IPS-20b (cell line): ENCODE data around the gene TMEM198.

Experiments
- H3K27ac ChIP-seq: one replicate; pipeline ENCODE4 v1.5.1; 2013; ENCODE audit warnings: low read length
- H3K27me3 ChIP-seq: 2 replicates; pipeline ENCODE4 v1.6.1; 2013; ENCODE audit warnings: mild to moderate bottlenecking, low read length, inconsistent platforms; ENCODE audit not compliant: insufficient read depth
- H3K36me3 ChIP-seq: 2 replicates; pipeline ENCODE4 v1.6.1; 2013; ENCODE audit warnings: low read depth, mild to moderate bottlenecking, inconsistent platforms, low read length, moderate library complexity; ENCODE audit not compliant: insufficient read depth
- H3K4me1 ChIP-seq: 2 replicates; pipeline ENCODE4 v1.6.1; 2013; ENCODE audit warnings: mild to moderate bottlenecking, control low read depth, inconsistent platforms, low read length, moderate library complexity; ENCODE audit not compliant: insufficient read depth
- H3K4me3 ChIP-seq: 2 replicates; pipeline ENCODE4 v1.5.1; 2013; ENCODE audit warnings: mild to moderate bottlenecking, low read length, inconsistent platforms
- H3K9ac ChIP-seq: 2 replicates; pipeline ENCODE4 v1.6.1; 2013; ENCODE audit warnings: low read depth, mild to moderate bottlenecking, inconsistent platforms, low read length, moderate library complexity
- H3K9me3 ChIP-seq: 2 replicates; pipeline ENCODE4 v1.6.1; 2013; ENCODE audit warnings: mild to moderate bottlenecking, low read depth, low read length, inconsistent platforms; ENCODE audit not compliant: insufficient read depth

TMEM198 gene

DNA sequence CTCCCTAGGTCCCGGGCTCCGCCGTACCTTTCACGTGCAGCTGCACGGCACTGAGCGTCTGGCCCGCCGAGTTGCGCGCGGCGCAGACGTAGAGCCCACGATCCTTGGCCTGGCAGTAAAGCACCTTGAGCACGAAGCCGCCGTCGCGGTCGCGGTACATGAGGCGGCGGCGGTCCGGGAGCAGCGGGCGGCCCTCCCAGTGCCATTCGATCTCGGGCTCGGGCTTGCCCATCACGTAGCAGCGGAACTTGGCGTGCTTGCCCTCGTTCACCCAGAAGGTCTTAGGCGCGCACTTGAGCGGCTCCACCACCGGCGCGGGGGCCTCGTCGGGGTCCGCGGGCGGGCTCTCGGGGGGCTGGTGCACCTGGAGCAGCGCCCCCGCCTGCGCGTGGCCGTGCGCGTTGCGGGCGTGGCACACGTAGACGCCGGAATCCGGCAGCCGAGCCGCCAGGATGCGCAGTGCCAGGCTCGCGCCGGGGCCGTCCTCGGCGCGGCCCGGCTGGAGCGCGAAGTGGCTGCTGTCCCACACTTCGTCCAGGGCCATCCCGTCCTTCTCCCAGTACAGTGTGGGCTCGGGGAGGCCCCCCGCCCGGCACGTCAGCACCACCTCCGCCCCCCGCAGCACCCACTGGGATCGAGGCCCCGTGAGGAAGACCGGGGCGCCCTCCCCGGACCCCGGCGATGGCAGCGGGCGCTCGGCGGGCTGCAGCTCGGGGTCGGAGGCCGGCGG, 26.5 kb downstream of the TMEM198 start:
- no peaks in the 10 kb centered on the region for H3K9me3 ChIP-seq
- peaks cover 19% of the 10 kb centered on the region; the same call in 1 of the 2 replicates for H3K4me1 ChIP-seq
- peak overlapping the region; percentile 72 for H3K9ac ChIP-seq
- peaks cover 16% of the 10 kb centered on the region for H3K27me3 ChIP-seq
- no peak overlapping the region for H3K27ac ChIP-seq
- H3K4me3 ChIP-seq: peak overlapping the region; percentile 68; the same call in 1 of the 2 replicates
- H3K36me3 ChIP-seq: peaks cover 16% of the 10 kb centered on the region; the same call in 1 of the 2 replicates

DNA sequence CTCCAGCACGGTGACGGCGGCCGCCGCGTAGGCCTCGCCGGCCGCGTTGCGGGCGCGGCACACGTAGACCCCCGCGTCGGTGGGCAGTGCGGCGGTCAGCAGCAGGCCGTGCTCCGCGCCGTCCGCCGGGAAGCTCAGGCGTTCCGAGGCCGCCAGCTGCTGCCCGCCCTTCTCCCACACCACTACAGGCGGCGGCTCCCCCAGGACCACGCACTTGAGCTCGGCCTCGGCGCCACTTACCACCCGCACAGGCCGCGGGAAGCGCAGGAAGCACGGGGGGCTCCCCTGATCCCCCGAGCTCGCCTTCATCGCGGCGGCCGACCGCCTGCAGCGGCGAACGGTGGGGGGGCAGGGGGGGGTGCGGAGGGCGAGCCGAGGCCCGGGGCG, 27.1 kb downstream of the TMEM198 start:
- Histone ChIP-seq H3K36me3 (peaks cover 16% of the 10 kb centered on the region; the same call in 1 of the 2 replicates), H3K9me3 (no peaks in the 10 kb centered on the region), H3K4me3 (peak overlapping the region; percentile 68; the same call in 1 of the 2 replicates), H3K27me3 (peaks cover 19% of the 10 kb centered on the region), H3K9ac (peak overlapping the region; percentile 72; the same call in 1 of the 2 replicates), H3K4me1 (peaks cover 17% of the 10 kb centered on the region; the same call in 1 of the 2 replicates), H3K27ac (no peak overlapping the region)

DNA sequence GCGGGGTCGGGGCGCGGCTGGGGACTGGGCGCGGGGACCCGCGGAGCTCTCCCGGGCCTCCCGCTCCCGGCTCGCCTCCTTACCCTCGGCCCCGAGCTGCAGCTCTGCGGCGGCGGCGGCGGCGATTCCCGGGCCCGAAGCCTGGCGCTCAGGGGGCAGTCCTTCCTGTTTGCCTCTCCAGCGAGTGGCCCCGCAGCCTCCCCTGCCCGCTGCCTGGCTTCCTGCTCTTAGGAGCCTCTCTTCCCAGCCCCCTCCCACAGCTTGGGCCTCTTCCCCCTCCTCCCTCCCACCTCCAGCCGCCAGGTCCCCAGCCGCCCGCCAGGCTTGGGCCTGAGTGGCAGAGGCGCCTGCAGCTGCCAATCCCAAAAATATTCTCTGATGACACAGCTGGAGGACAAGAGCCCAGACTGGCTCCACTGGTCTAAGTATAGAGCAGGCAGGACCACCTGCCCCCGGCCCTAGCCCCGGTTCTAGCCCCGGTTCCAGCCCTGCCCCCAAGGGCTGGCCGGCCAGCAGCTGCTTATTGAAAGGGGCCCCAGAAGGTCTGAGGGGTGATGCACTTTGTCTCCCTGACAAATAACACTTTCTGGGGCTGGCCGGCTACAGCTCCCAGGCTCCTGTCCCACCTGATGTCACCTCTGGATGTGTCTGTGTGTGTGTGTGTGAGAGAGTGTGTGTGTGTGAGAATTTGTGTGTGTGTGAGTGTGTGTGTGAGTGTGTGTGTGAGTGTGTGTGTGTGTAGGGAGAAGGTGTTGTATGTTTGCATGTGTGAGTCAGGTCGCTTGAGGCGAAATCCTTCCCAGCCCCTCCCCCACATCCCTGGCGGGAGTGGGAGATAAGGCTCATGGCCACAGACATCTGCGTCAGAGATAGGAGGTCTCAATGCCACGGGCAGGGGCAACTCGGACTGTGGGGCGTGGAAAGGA, 27.7 kb downstream of the TMEM198 start, which contains the start of gene OBSL1:
Gene OBSL1, minus strand, starts transcription at position 229 of the 926 bp plus-strand sequence. CDS start 307 bp downstream, outside the sequence.
- H3K27ac ChIP-seq: peak within 1 kb of the TSS; percentile 7
- peak within 1 kb of the TSS; percentile 72 for H3K9ac ChIP-seq
- H3K4me1 ChIP-seq: peaks cover 14% of the 10 kb centered on the region; the same call in 1 of the 2 replicates
- H3K4me3 ChIP-seq: peak within 1 kb of the TSS; percentile 68
- peaks cover 21% of the 10 kb centered on the region for H3K27me3 ChIP-seq
- H3K9me3 ChIP-seq: no peaks in the 10 kb centered on the region
- H3K36me3 ChIP-seq: peaks cover 16% of the 10 kb centered on the region; the same call in 1 of the 2 replicates

DNA sequence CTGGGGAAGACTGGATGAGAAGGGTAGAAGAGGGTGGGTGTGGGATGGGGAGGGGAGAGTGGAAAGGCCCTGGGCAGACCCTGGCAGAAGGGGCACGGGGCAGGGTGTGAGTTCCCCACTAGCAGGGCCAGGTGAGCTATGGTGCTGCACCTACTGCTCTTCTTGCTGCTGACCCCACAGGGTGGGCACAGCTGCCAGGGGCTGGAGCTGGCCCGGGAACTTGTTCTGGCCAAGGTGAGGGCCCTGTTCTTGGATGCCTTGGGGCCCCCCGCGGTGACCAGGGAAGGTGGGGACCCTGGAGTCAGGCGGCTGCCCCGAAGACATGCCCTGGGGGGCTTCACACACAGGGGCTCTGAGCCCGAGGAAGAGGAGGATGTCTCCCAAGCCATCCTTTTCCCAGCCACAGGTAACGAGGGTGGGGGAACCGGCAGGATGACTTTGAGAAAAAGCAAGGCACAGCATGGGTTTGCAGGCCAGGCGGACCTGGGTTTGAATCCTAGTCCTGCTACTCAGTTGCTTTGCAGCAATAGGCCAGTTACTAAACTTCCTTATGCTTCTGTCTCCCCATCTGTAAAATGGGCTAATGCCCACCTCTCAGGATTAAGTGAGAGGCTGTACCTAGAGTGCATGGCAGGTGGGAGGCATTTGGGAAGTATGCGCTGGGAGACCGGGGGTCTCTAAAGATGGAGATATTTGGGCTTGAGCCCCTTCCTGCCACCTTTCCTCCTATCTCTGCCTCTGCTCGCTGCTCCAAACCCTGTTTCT, 28.6 kb downstream of the TMEM198 start, which contains the start of gene INHA:
Gene INHA, plus strand, starts transcription at position 74 of the 765 bp plus-strand sequence. Its CDS starts 65 bp downstream, at position 139.
- no peaks in the 10 kb centered on the region for H3K9me3 ChIP-seq
- H3K4me1 ChIP-seq: peaks cover 21% of the 10 kb centered on the region; the same call in 1 of the 2 replicates
- H3K9ac ChIP-seq: peak within 1 kb of the TSS; percentile 70; the same call in 1 of the 2 replicates
- peak within 1 kb of the TSS; percentile 7 for H3K27ac ChIP-seq
- H3K36me3 ChIP-seq: peaks cover 11% of the 10 kb centered on the region; the same call in 1 of the 2 replicates
- peak within 1 kb of the TSS; percentile 68 for H3K4me3 ChIP-seq
- peaks cover 24% of the 10 kb centered on the region for H3K27me3 ChIP-seq

DNA sequence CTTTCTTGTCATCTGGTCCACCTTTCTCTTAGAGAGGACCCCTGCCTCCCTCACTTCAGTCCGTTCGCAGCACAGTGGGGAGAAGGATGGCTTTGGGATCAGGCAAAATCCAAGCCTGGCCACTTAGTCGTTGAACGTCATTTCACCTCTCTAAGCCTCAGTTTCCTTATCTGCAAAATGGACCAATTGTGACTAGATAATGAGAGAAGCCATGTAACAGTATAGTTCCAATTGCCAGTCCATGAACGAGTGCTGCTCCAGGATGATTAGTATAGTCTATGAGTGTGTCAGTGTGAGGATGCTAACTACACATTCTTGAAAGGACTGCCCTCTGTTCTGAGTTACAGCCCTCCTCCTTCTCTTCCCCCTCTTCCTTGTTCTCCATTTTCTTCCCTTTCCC, 29.3 kb downstream of the TMEM198 start:
- Histone ChIP-seq H3K27me3 (peaks cover 27% of the 10 kb centered on the region), H3K9ac (no peak overlapping the region), H3K36me3 (peaks cover 7% of the 10 kb centered on the region; the same call in 1 of the 2 replicates), H3K4me1 (peaks cover 22% of the 10 kb centered on the region; the same call in 1 of the 2 replicates), H3K27ac (no peak overlapping the region), H3K9me3 (no peaks in the 10 kb centered on the region), H3K4me3 (no peak overlapping the region)

DNA sequence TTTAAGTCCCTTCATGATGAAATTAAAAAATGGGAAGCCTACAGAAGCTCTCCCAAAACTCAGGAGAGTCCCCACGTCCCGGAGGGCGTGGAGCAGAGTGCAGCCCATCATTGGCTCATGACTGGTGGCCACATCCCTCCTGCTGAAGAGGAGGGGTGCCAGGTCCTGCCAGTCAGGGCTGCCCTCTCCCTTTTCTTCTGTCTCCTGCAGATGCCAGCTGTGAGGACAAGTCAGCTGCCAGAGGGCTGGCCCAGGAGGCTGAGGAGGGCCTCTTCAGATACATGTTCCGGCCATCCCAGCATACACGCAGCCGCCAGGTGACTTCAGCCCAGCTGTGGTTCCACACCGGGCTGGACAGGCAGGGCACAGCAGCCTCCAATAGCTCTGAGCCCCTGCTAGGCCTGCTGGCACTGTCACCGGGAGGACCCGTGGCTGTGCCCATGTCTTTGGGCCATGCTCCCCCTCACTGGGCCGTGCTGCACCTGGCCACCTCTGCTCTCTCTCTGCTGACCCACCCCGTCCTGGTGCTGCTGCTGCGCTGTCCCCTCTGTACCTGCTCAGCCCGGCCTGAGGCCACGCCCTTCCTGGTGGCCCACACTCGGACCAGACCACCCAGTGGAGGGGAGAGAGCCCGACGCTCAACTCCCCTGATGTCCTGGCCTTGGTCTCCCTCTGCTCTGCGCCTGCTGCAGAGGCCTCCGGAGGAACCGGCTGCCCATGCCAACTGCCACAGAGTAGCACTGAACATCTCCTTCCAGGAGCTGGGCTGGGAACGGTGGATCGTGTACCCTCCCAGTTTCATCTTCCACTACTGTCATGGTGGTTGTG, 30.9 kb downstream of the TMEM198 start:
- H3K27ac ChIP-seq: no peak overlapping the region
- no peak overlapping the region for H3K9ac ChIP-seq
- H3K4me3 ChIP-seq: no peak overlapping the region
- no peaks in the 10 kb centered on the region for H3K36me3 ChIP-seq
- no peaks in the 10 kb centered on the region for H3K9me3 ChIP-seq
- H3K27me3 ChIP-seq: peaks cover 21% of the 10 kb centered on the region
- peaks cover 27% of the 10 kb centered on the region; the same call in 1 of the 2 replicates for H3K4me1 ChIP-seq

DNA sequence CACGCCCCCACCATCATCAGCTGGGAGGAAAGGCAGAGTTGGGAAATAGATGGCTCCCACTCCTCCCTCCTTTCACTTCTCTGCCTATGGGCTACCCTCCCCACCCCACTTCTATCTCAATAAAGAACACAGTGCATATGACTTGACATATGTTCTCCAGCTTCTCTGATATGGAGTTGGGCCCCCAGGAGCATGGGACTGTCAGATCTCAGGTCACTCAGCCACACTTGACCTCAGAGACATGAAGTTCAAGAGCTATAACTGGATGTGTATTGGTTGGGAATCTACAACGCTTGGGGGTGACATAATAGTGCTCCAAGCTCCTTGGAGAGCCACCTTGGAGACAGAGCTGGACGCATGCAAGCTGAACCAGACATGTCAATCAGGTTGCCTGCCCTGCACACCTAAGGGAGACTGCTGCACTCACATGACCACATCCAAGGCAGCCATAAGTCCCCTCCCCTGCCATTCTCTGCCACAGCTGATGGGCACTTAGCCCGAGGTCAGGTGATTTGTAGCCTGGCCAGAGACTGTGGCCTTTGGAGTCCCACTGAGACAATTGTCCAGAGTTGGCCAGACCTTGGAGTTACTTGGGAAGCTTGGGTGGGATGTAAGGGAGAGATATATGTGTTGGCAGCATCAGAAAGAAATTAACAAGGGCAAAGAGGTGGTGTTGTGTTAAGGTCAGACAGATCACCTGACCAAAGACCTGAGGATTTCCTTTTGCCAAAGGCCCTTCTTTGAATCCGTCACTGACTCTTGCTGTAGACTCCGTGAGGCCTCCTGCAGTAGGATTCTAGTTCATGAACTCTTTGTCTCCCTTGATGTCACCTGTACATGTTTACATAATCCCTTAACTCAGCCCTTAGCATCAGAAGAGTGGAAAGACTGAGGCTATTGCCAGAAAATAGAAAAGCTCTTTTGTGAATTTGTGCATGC, 32.0 kb downstream of the TMEM198 start:
- Histone ChIP-seq H3K4me1 (peaks cover 27% of the 10 kb centered on the region; the same call in 1 of the 2 replicates), H3K27me3 (peaks cover 11% of the 10 kb centered on the region), H3K9me3 (no peaks in the 10 kb centered on the region), H3K27ac (no peak overlapping the region), H3K4me3 (no peak overlapping the region), H3K9ac (peak overlapping the region; percentile 41; the same call in 1 of the 2 replicates), H3K36me3 (no peaks in the 10 kb centered on the region)

DNA sequence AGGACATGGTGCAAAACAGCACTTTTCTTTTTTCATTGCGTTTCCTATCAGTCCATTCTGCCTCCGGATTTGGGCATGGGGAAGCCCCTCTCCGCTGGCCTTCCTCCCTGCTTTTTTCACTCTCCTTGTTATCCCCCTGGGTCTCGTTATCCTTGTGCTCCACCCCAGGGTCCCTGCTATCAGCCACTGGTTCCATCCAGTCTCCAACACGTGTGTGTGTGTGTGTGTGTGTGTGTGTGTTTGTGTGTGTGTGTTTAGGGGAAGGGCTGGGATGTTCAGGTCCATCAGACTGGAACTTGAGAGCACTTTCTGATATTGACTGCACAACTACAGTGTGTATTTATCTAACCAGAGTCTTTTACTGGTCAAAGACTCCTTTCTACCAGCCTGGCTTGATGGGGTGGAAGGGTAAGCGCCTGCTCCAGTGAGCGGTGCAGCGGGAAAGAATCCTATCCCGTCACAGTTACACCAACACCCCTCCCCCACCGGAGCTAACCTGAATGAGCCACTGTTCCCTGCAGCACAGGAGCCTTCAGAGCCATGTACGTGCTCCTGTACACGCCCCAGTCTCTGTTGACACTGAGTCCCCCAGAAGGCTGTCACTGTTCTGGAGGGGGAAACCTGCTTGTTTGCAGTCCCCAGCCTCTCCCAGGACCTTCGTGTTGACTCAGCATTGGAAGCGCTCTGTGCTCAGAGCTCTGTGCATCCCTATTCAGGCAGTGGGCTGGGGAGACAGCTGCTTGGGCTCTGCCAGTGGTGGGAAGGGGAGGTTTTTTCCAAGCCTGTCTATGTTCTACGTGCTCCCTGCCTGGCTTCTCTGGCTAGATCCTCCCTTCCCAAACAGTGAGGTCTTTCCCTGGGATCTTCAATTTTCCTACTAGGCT, 32.9 kb downstream of the TMEM198 start:
- Histone ChIP-seq H3K27ac (no peak overlapping the region), H3K9ac (peak overlapping the region; percentile 41; the same call in 1 of the 2 replicates), H3K27me3 (peaks cover 11% of the 10 kb centered on the region), H3K9me3 (no peaks in the 10 kb centered on the region), H3K36me3 (no peaks in the 10 kb centered on the region), H3K4me3 (peak overlapping the region; percentile 43; the same call in 1 of the 2 replicates), H3K4me1 (peaks cover 24% of the 10 kb centered on the region; the same call in 1 of the 2 replicates)
